ENCODE measurements around the gene CEND1. TPM values are rescaled to one million over a fixed set of nuclear protein-coding genes. Genes with fewer than 3 reads are reported as not detected.

The CEND1 gene
- total and polyA plus RNA-seq, 2 of the 13 experiments (the other 11 are each of a cell fraction or from before 2014, with no cell fraction given) = not detected

DNA sequence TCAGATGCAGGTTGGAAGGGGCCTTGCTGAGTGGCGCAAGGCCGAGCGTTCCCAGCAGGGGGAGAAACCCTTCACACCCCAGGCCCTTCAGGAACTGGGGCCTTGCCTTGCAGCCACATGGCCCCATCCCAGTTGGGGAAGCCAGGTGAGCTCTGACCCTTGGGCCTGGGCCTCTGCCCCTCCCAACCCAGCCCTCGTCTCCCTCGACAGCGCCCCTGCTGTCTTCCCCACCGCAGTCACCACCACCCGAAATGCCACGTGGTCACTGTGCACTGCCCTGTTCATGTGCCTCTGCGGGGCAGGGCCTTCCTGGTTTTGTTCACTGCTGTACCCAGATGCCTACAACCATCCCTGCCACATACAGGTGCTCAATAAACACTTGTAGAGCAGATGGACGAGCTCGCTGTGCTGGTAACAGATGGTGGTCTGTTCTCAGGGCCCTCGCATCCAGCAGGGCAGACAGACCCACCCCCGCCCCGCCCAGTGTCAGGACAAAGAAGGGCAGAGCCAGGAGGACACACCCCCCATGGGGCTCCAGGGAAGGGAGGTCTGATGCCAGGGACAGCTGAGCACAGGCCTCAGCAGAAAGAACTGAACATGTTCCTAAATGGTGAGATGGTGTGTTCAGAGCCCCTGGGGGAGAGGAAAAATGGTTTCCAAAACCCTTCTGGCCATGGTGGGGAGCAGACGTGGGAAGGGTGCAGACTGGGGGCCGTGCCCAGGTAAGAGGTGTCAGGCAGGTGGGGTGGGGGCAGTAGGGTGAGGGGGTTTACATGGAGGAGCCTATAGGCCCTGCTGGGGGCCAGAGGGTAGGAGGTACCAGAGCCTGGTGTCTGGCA lies 48.8 kb upstream of the CEND1 start (continued):
- peak; percentile 39; the same call in 1 of the 2 replicates for TF ChIP-seq IKZF5 (CRISPR knock-in tag; IDR thresholded peaks at IDR 0.05)
- TF ChIP-seq ELF1 (CRISPR knock-in tag; IDR thresholded peaks at IDR 0.05) = peak; percentile 65; the same call in 1 of the 2 replicates
- TF ChIP-seq HDAC2 (CRISPR knock-in tag; IDR thresholded peaks at IDR 0.05) = peak; percentile 79; the same call in 1 of the 2 replicates
- no peak for TF ChIP-seq FOXJ3 (CRISPR knock-in tag; IDR thresholded peaks at IDR 0.05; ENCODE audit: borderline replicate concordance)
- TF ChIP-seq KAT2B (IDR thresholded peaks at IDR 0.05; ENCODE audit: borderline replicate concordance, low read depth, low read length) = no peak
- no peak for TF ChIP-seq ZNF251 (CRISPR knock-in tag; IDR thresholded peaks at IDR 0.05)
- peak; percentile 71; the same call in 1 of the 2 replicates for TF ChIP-seq ZNF749 (CRISPR knock-in tag; IDR thresholded peaks at IDR 0.05; ENCODE audit: borderline replicate concordance)
- TF ChIP-seq ZNF550 (CRISPR knock-in tag; IDR thresholded peaks at IDR 0.05; ENCODE audit: borderline replicate concordance) = no peak
- TF ChIP-seq IKZF1 (IDR thresholded peaks at IDR 0.05) = no peak
- peak; percentile 67 for TF ChIP-seq MED1 (CRISPR knock-in tag; IDR thresholded peaks at IDR 0.05)
- no peak; the same call in 1 of the 2 replicates for TF ChIP-seq ZBTB43 (CRISPR knock-in tag; conservative IDR thresholded peaks at IDR 0.05)
- TF ChIP-seq NFE2 (CRISPR knock-in tag; IDR thresholded peaks at IDR 0.05) = no peak
- TF ChIP-seq TFDP1 (CRISPR knock-in tag; IDR thresholded peaks at IDR 0.05; ENCODE audit: borderline replicate concordance) = peak; percentile 91
- TF ChIP-seq, protein P1, sequence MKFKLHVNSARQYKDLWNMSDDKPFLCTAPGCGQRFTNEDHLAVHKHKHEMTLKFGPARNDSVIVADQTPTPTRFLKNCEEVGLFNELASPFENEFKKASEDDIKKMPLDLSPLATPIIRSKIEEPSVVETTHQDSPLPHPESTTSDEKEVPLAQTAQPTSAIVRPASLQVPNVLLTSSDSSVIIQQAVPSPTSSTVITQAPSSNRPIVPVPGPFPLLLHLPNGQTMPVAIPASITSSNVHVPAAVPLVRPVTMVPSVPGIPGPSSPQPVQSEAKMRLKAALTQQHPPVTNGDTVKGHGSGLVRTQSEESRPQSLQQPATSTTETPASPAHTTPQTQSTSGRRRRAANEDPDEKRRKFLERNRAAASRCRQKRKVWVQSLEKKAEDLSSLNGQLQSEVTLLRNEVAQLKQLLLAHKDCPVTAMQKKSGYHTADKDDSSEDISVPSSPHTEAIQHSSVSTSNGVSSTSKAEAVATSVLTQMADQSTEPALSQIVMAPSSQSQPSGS (CRISPR knock-in tag; IDR thresholded peaks at IDR 0.05) = peak; percentile 55; the same call in 1 of the 2 replicates
- no peak for TF ChIP-seq U2AF1 (optimal IDR thresholded peaks at IDR 0.05; ENCODE audit: low read depth, low read length)
- no peak for TF ChIP-seq GTF2F1 (IDR thresholded peaks at IDR 0.05; ENCODE audit: low read length)
- TF ChIP-seq, protein P2, sequence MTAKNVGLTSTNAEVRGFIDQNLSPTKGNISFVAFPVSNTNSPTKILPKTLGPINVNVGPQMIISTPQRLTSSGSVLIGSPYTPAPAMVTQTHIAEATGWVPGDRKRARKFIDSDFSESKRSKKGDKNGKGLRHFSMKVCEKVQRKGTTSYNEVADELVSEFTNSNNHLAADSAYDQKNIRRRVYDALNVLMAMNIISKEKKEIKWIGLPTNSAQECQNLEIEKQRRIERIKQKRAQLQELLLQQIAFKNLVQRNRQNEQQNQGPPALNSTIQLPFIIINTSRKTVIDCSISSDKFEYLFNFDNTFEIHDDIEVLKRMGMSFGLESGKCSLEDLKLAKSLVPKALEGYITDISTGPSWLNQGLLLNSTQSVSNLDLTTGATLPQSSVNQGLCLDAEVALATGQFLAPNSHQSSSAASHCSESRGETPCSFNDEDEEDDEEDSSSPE (CRISPR knock-in tag; IDR thresholded peaks at IDR 0.05) = peak; percentile 79
- TF ChIP-seq PRMT3 (CRISPR knock-in tag; IDR thresholded peaks at IDR 0.05; ENCODE audit: borderline replicate concordance, low read depth) = no peak
- TF ChIP-seq CCAR2 (optimal IDR thresholded peaks at IDR 0.05; ENCODE audit: low read depth, low read length) = no peak
- TF ChIP-seq MLLT10 (CRISPR knock-in tag; IDR thresholded peaks at IDR 0.05) = no peak
- peak; percentile 48; the same call in 1 of the 2 replicates for TF ChIP-seq FOSL2 (CRISPR knock-in tag; IDR thresholded peaks at IDR 0.05)
- TF ChIP-seq ZNF883 (CRISPR knock-in tag; IDR thresholded peaks at IDR 0.05; ENCODE audit: not compliant biosample characterization) = no peak

Data from HepG2 (cell line).